ENCODE results near the gene NCKAP5. TPM values are rescaled to one million over a fixed set of nuclear protein-coding genes. Genes with fewer than 3 reads are reported as not detected.
"Not testable (repeated sequence)": the region's sequence is repeated elsewhere in the genome, so short reads cannot be mapped to it uniquely, and the experiment has no call there.

The NCKAP5 gene
- polyA plus RNA-seq, 4 donors: 3.1 to 8.4 (median 7.2) TPM

- DNase-seq (ENCODE audit: low read depth in 4 of 4, low spot score in 3 of 4): no peak
These were observed 92.7 kb downstream of the NCKAP5 start for GRCh38 chr2:133475610-133476009.

- not testable (repeated sequence) for DNase-seq (ENCODE audit: low read depth in 4 of 4, low spot score in 3 of 4)
These were observed 97.8 kb downstream of the NCKAP5 start for GRCh38 chr2:133470446-133470845.

GRCh38 chr2:133462811-133463210, 105.5 kb downstream of the NCKAP5 start:
- DNase-seq (ENCODE audit: low read depth in 4 of 4, low spot score in 3 of 4): no peak

GRCh38 chr2:133461484-133461883, 106.8 kb downstream of the NCKAP5 start:
- DNase-seq (ENCODE audit: low read depth in 4 of 4, low spot score in 3 of 4): no peak

- DNase-seq (ENCODE audit: low read depth in 4 of 4, low spot score in 3 of 4): no peak
These were observed 108.7 kb downstream of the NCKAP5 start for GRCh38 chr2:133459590-133459989.

- DNase-seq (ENCODE audit: low read depth in 4 of 4, low spot score in 3 of 4): no peak
These were observed 110.0 kb downstream of the NCKAP5 start for GRCh38 chr2:133458280-133458679.

GRCh38 chr2:133457861-133458260, 110.4 kb downstream of the NCKAP5 start:
- DNase-seq (ENCODE audit: low read depth in 4 of 4, low spot score in 3 of 4): no peak

- no peak for DNase-seq (ENCODE audit: low read depth in 4 of 4, low spot score in 3 of 4)
These were observed 111.3 kb downstream of the NCKAP5 start for GRCh38 chr2:133456971-133457370.

GRCh38 chr2:133456156-133456555, 112.1 kb downstream of the NCKAP5 start:
- no peak for DNase-seq (ENCODE audit: low read depth in 4 of 4, low spot score in 3 of 4)

- DNase-seq (ENCODE audit: low read depth in 4 of 4, low spot score in 3 of 4): no peak
These were observed 115.2 kb downstream of the NCKAP5 start for GRCh38 chr2:133453032-133453431.

GRCh38 chr2:133452583-133452982, 115.7 kb downstream of the NCKAP5 start:
- no peak for DNase-seq (ENCODE audit: low read depth in 4 of 4, low spot score in 3 of 4)

GRCh38 chr2:133452146-133452545, 116.1 kb downstream of the NCKAP5 start:
- DNase-seq (ENCODE audit: low read depth in 4 of 4, low spot score in 3 of 4): no peak

- DNase-seq (ENCODE audit: low read depth in 4 of 4, low spot score in 3 of 4): no peak
These were observed 120.1 kb downstream of the NCKAP5 start for GRCh38 chr2:133448195-133448594.

- DNase-seq (ENCODE audit: low read depth in 4 of 4, low spot score in 3 of 4): no peak
These were observed 121.0 kb downstream of the NCKAP5 start for GRCh38 chr2:133447303-133447702.

- no peak for DNase-seq (ENCODE audit: low read depth in 4 of 4, low spot score in 3 of 4)
These were observed 123.8 kb downstream of the NCKAP5 start for GRCh38 chr2:133444465-133444864.

- no peak for DNase-seq (ENCODE audit: low read depth in 4 of 4, low spot score in 3 of 4)
These were observed 125.9 kb downstream of the NCKAP5 start for GRCh38 chr2:133442393-133442792.

- DNase-seq (ENCODE audit: low read depth in 4 of 4, low spot score in 3 of 4): no peak
These were observed 128.7 kb downstream of the NCKAP5 start for GRCh38 chr2:133439565-133439920.

GRCh38 chr2:133438848-133439564, 129.3 kb downstream of the NCKAP5 start:
- DNase-seq (ENCODE audit: low read depth in 4 of 4, low spot score in 3 of 4): no peak

GRCh38 chr2:133438026-133438425, 130.2 kb downstream of the NCKAP5 start:
- no peak for DNase-seq (ENCODE audit: low read depth in 4 of 4, low spot score in 3 of 4)

GRCh38 chr2:133437492-133437891, 130.8 kb downstream of the NCKAP5 start:
- DNase-seq (ENCODE audit: low read depth in 4 of 4, low spot score in 3 of 4): no peak

GRCh38 chr2:133434959-133435668, 133.1 kb downstream of the NCKAP5 start:
- no peak for DNase-seq (ENCODE audit: low read depth in 4 of 4, low spot score in 3 of 4)
